GM12873 (cell line): ENCODE data around the gene KIR2DL1.
"Not testable (repeated sequence)": the region's sequence is repeated elsewhere in the genome, so short reads cannot be mapped to it uniquely, and the experiment has no call there.

Experiments used
- TF ChIP-seq, protein P1 (sequence below): IDR thresholded peaks from 2 replicates; pipeline ENCODE4 v1.5.1; 2012; ENCODE audit warnings: low read depth, mild to moderate bottlenecking, moderate library complexity, low read length, control low read depth; ENCODE audit not compliant: insufficient read depth; ENCODE audit errors: missing control alignments

The KIR2DL1 gene

DNA sequence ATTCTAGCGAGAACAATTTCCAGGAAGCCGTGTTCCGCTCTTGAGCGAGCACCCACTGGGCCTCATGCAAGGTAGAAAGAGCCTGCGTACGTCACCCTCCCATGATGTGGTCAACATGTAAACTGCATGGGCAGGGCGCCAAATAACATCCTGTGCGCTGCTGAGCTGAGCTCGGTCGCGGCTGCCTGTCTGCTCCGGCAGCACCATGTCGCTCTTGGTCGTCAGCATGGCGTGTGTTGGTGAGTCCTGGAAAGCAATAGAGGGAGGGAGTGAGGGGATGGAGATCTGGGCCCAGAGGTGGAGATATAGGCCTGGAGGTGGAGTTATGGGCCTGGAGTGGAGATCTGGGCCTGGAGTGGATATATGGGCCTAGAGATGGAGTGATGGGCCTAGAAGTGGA lies at the start of gene KIR2DL1:
TSS of gene KIR2DL1 (plus strand) at position 148 of the 400 bp plus-strand sequence. CDS start at position 206, 58 bp downstream.
- TF ChIP-seq, protein P1, sequence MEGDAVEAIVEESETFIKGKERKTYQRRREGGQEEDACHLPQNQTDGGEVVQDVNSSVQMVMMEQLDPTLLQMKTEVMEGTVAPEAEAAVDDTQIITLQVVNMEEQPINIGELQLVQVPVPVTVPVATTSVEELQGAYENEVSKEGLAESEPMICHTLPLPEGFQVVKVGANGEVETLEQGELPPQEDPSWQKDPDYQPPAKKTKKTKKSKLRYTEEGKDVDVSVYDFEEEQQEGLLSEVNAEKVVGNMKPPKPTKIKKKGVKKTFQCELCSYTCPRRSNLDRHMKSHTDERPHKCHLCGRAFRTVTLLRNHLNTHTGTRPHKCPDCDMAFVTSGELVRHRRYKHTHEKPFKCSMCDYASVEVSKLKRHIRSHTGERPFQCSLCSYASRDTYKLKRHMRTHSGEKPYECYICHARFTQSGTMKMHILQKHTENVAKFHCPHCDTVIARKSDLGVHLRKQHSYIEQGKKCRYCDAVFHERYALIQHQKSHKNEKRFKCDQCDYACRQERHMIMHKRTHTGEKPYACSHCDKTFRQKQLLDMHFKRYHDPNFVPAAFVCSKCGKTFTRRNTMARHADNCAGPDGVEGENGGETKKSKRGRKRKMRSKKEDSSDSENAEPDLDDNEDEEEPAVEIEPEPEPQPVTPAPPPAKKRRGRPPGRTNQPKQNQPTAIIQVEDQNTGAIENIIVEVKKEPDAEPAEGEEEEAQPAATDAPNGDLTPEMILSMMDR: not testable (repeated sequence)

DNA sequence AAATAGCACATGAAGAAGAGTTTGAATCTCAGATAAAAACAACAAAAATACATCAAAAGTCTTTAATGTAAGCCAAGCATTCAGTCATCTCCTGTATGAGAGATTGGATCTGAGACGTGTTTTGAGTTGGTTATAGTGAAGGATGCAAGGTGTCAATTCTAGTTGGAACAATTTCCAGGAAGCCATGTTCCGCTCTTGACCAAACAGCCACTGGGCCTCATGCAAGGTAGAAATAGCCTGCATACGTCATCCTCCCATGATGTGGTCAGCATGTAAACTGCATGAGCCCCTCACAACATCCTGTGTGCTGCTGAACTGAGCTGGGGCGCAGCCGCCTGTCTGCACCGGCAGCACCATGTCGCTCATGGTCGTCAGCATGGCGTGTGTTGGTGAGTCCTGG lies 45.5 kb upstream of the KIR2DL1 start, which contains the start of gene KIR3DL3:
TSS of gene KIR3DL3 (plus strand) at position 301 of the 400 bp plus-strand sequence. CDS start at position 356, 55 bp downstream.
- TF ChIP-seq, protein P1: no peak

DNA sequence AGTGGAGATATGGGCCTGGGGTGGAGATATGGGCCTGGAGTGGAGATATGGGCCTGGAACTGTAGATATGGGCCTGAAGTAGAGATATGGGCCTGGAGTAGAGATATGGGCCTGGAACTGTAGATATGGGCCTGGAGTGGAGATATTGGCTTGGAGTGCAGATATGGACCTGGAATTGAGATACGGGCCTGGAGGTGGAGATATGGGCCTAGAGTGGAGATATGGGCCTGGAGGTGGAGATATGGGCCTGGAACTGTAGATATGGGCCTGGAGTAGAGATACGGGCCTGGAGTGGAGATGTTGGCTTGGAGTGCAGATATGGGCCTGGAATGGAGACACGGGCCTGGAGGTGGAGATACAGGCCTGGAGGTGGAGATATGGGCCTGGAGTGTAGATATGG lies 44.9 kb upstream of the KIR2DL1 start:
- TF ChIP-seq, protein P1: no peak

DNA sequence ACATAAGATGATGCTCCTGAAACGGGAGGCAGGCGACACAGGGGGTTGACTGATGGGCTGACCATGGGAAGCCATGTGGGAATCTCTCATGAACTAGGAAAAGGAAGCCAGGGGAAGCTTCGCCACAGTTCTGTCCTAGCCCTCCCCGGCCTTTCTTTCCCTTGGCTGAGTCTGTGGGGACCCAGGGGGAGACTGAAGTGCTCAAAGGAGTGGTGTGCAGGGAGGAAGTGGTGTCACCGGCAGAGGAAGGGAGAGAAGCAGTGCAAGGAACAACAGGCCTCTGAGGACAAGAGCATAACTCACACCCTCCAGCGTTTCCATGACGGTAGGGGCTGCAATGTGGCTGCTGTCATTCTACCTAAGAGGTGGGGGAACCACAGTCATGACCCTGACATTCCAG lies 44.3 kb upstream of the KIR2DL1 start:
- TF ChIP-seq, protein P1: no peak

DNA sequence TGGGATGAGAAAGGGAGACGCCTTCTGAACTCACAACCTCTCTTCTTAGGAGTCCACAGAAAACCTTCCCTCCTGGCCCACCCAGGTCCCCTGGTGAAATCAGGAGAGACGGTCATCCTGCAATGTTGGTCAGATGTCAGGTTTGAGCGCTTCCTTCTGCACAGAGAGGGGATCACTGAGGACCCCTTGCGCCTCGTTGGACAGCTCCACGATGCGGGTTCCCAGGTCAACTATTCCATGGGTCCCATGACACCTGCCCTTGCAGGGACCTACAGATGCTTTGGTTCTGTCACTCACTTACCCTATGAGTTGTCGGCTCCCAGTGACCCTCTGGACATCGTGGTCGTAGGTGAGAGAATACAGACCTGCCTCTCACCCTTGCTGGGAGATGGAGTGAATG lies 42.0 kb upstream of the KIR2DL1 start:
- TF ChIP-seq, protein P1: no peak

DNA sequence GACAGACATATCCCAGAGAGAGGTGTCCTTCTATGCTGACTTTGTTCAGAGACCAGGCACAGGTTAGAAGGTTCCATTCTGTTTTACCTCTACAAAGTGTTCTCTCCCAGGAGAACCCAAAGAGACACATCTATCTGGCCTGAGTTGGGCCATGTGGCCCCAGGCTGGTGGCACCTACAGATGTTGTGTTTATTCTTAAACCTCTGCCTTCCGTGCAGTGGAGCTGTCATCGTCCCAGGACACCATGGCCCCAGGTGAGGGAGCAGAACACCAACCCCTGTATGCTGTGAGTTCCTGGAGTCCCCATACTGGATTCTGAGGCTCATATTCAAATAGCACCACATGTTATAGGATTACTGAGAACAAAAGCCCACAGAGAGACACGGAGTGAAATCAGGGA lies 41.4 kb upstream of the KIR2DL1 start:
- TF ChIP-seq, protein P1: no peak

DNA sequence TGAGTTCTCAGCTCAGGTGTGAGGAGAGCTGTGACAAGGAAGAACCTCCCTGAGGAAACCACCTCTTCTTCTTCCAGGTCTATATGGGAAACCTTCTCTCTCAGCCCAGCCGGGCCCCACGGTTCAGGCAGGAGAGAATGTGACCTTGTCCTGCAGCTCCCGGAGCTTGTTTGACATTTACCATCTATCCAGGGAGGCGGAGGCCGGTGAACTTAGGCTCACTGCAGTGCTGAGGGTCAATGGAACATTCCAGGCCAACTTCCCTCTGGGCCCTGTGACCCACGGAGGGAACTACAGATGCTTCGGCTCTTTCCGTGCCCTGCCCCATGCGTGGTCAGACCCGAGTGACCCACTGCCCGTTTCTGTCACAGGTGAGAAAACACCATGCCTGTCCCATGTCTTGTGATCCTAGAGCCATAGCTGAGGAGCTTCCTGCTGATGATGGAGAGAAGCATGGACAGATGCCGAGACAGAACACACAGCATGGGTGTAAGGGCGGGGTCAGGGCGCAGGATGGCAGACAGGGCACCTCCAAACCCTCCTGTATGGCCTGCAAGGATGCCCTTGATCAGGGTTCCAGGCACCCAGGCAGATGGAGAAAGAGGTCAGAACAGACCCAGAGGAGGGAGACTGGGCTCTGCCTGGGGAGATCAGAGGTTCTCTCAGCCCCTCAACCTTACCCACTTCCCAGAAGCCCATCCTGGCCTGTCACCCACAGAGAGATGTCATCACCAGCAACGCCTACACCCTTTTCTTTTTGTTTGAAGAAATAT lies 40.0 kb upstream of the KIR2DL1 start:
- TF ChIP-seq, protein P1: no peak
